Neural progenitor cell (in vitro differentiated cells): ENCODE measurements around the gene INTS11. TPM values are rescaled to one million over a fixed set of nuclear protein-coding genes. Genes with fewer than 3 reads are reported as not detected.
A peak's percentile ranks its signal among the peaks of the same experiment; 100 is the strongest.

Source experiments
- DNase-seq: peaks from one replicate; pipeline ENCODE4 v3.0.0-alpha.2; 2016; ENCODE audit warnings: low spot score
- H2AFZ ChIP-seq: fragments of 200-600 bp; sonication (generic); replicated peaks from 2 replicates; pipeline ENCODE4 v1.6.1; 2016; ENCODE audit warnings: antibody characterized with exemption
- H3F3A ChIP-seq: fragments of 200-600 bp; sonication (generic); 2 replicates; pipeline ENCODE4 v1.6.1; 2016; ENCODE audit warnings: antibody characterized with exemption, low read depth
- H3K27ac ChIP-seq: fragments of 200-600 bp; sonication (generic); 2 replicates; pipeline ENCODE4 v1.5.1; 2016; ENCODE audit warnings: mild to moderate bottlenecking
- H3K27me3 ChIP-seq: fragments of 200-600 bp; sonication (generic); 2 replicates; pipeline ENCODE4 v1.6.1; 2016; ENCODE audit warnings: mild to moderate bottlenecking, moderate library complexity
- H3K36me3 ChIP-seq: fragments of 200-600 bp; sonication (generic); 2 replicates; pipeline ENCODE4 v1.5.1; 2016
- H3K4me1 ChIP-seq: fragments of 200-600 bp; sonication (generic); 2 replicates; pipeline ENCODE4 v1.6.1; 2016; ENCODE audit warnings: mixed run types
- H3K4me2 ChIP-seq: fragments of 200-600 bp; sonication (generic); 2 replicates; pipeline ENCODE4 v1.6.1; 2016
- H3K4me3 ChIP-seq: fragments of 200-600 bp; sonication (generic); 2 replicates; pipeline ENCODE4 v1.5.1; 2016
- H3K79me2 ChIP-seq: fragments of 200-600 bp; sonication (generic); 2 replicates; pipeline ENCODE4 v1.6.1; 2016; ENCODE audit warnings: low read depth
- H3K9ac ChIP-seq: fragments of 200-600 bp; sonication (generic); 2 replicates; pipeline ENCODE4 v1.6.1; 2016
- H3K9me3 ChIP-seq: fragments of 200-600 bp; sonication (generic); 2 replicates; pipeline ENCODE4 v1.5.1; 2016; ENCODE audit warnings: low read depth
- H4K20me1 ChIP-seq: fragments of 200-600 bp; sonication (generic); 2 replicates; pipeline ENCODE4 v1.6.1; 2016; ENCODE audit warnings: low read depth
- H3K27ac Mint-ChIP-seq: 3 replicates; pipeline ENCODE4 v1.8.0; 2021; ENCODE audit warnings: mixed read lengths
- H3K27me3 Mint-ChIP-seq: 2 replicates; pipeline ENCODE4 v1.8.0; 2022; ENCODE audit warnings: low read depth, mild to moderate bottlenecking, inconsistent platforms, moderate library complexity, mixed read lengths; ENCODE audit not compliant: insufficient read depth
- H3K36me3 Mint-ChIP-seq: 3 replicates; pipeline ENCODE4 v1.8.0; 2021; ENCODE audit warnings: mixed read lengths
- H3K4me1 Mint-ChIP-seq: 3 replicates; pipeline ENCODE4 v1.8.0; 2021; ENCODE audit warnings: mixed read lengths
- H3K4me3 Mint-ChIP-seq: 3 replicates; pipeline ENCODE4 v1.8.0; 2021; ENCODE audit warnings: mild to moderate bottlenecking, moderate library complexity, mixed read lengths
- H3K9me3 Mint-ChIP-seq: 3 replicates; pipeline ENCODE4 v1.8.0; 2020; ENCODE audit warnings: mixed read lengths
- CTCF ChIP-seq: fragments of 200-600 bp; sonication (generic); IDR thresholded peaks from 2 replicates; pipeline ENCODE4 v1.5.1; 2017; ENCODE audit warnings: antibody characterized with exemption, mild to moderate bottlenecking
- EZH2 ChIP-seq: fragments of 200-600 bp; sonication (generic); IDR thresholded peaks from 2 replicates; pipeline ENCODE4 v1.6.1; 2017; ENCODE audit warnings: antibody characterized with exemption, mild to moderate bottlenecking, moderate library complexity
- EZH2phosphoT487 ChIP-seq: fragments of 200-600 bp; sonication (generic); IDR thresholded peaks from 2 replicates; pipeline ENCODE4 v1.6.1; 2017; ENCODE audit warnings: antibody characterized with exemption
- total RNA-seq: library from RNA; depleted of rRNA; stranded (reverse); fragments of >200 nt; gene quantifications from 2 replicates; pipeline ENCODE4 v1.2.3, GENCODE V29; 2015; ENCODE audit warnings: low replicate concordance

The INTS11 gene
- total RNA-seq, 1 donor from 2014 or later = 62.4 TPM

- peaks cover 3% of the 10 kb centered on the region for H3K79me2 ChIP-seq
Measured at GRCh38 chr1:1353389-1354151, 29.1 kb upstream of the INTS11 start.

GRCh38 chr1:1352786-1353388, 28.4 kb upstream of the INTS11 start:
- no peak for DNase-seq
- Mint-ChIP-seq H3K36me3 (peaks cover 3% of the 10 kb centered on the region), H3K9me3 (no peaks in the 10 kb centered on the region), H3K27ac (peak overlapping the region; percentile 38), H3K27me3 (peaks cover 18% of the 10 kb centered on the region), H3K4me3 (peak overlapping the region; percentile 66), H3K4me1 (peaks cover 22% of the 10 kb centered on the region)
- H3K9me3 ChIP-seq = no peaks in the 10 kb centered on the region
- H2AFZ ChIP-seq = no peak overlapping the region
- H3K36me3 ChIP-seq = no peaks in the 10 kb centered on the region
- peaks cover 44% of the 10 kb centered on the region for H4K20me1 ChIP-seq
- H3K4me2 ChIP-seq = no peak overlapping the region
- peaks cover 35% of the 10 kb centered on the region for H3K27me3 ChIP-seq
- peaks cover 55% of the 10 kb centered on the region for H3F3A ChIP-seq
- TF ChIP-seq EZH2 (no peak), EZH2phosphoT487 (no peak), CTCF (no peak)
- no peak overlapping the region for H3K9ac ChIP-seq
- H3K27ac ChIP-seq = no peak overlapping the region
- H3K79me2 ChIP-seq = peaks cover 10% of the 10 kb centered on the region
- H3K4me1 ChIP-seq = peaks cover 40% of the 10 kb centered on the region
- H3K4me3 ChIP-seq = no peak overlapping the region

More at GRCh38 chr1:1353389-1354151, 29.1 kb upstream of the INTS11 start:
- H3K4me3 ChIP-seq = peak overlapping the region; percentile 34
- H3K9ac ChIP-seq = no peak overlapping the region
- no peak for TF ChIP-seq EZH2phosphoT487
- no peak for TF ChIP-seq CTCF
- TF ChIP-seq EZH2 = no peak
- H3F3A ChIP-seq = peaks cover 49% of the 10 kb centered on the region
- Mint-ChIP-seq H3K27ac (no peak overlapping the region), H3K27me3 (peaks cover 18% of the 10 kb centered on the region), H3K4me1 (peaks cover 28% of the 10 kb centered on the region), H3K36me3 (peaks cover 3% of the 10 kb centered on the region), H3K9me3 (no peaks in the 10 kb centered on the region), H3K4me3 (peak overlapping the region; percentile 48)
- H3K27me3 ChIP-seq = peaks cover 35% of the 10 kb centered on the region
- peaks cover 41% of the 10 kb centered on the region for H3K4me1 ChIP-seq
- H3K4me2 ChIP-seq = peak overlapping the region; percentile 69
- H3K9me3 ChIP-seq = no peaks in the 10 kb centered on the region
- no peaks in the 10 kb centered on the region for H3K36me3 ChIP-seq
- H2AFZ ChIP-seq = no peak overlapping the region
- peaks cover 37% of the 10 kb centered on the region for H4K20me1 ChIP-seq
- no peak for DNase-seq
- H3K27ac ChIP-seq = no peak overlapping the region

GRCh38 chr1:1351511-1352427, 27.3 kb upstream of the INTS11 start:
- Mint-ChIP-seq H3K4me3 (peak overlapping the region; percentile 77), H3K27ac (peak overlapping the region; percentile 38), H3K4me1 (peaks cover 14% of the 10 kb centered on the region), H3K27me3 (peaks cover 14% of the 10 kb centered on the region), H3K36me3 (peaks cover 3% of the 10 kb centered on the region), H3K9me3 (no peaks in the 10 kb centered on the region)
- no peak overlapping the region for H3K27ac ChIP-seq
- peaks cover 35% of the 10 kb centered on the region for H3K27me3 ChIP-seq
- H3F3A ChIP-seq = peaks cover 48% of the 10 kb centered on the region
- H3K9ac ChIP-seq = no peak overlapping the region
- H3K4me3 ChIP-seq = peak overlapping the region; percentile 17
- H3K4me2 ChIP-seq = peak overlapping the region; percentile 62
- peaks cover 21% of the 10 kb centered on the region for H3K79me2 ChIP-seq
- H4K20me1 ChIP-seq = peaks cover 56% of the 10 kb centered on the region
- H3K4me1 ChIP-seq = peaks cover 36% of the 10 kb centered on the region
- no peak overlapping the region for H2AFZ ChIP-seq
- H3K9me3 ChIP-seq = no peaks in the 10 kb centered on the region
- H3K36me3 ChIP-seq = no peaks in the 10 kb centered on the region
- no peak for DNase-seq
- TF ChIP-seq EZH2 (no peak), EZH2phosphoT487 (no peak)
